SK-N-SH (cell line): Measurements from ENCODE around the gene ATP6V0B.

Experiments
- CTCF ChIP-seq: fragments of 200-600 bp; sonication (generic); IDR thresholded peaks from 2 replicates; pipeline ENCODE4 v1.6.1; 2017; ENCODE audit warnings: antibody characterized with exemption, mild to moderate bottlenecking, moderate library complexity
- POLR2AphosphoS5 ChIP-seq: IDR thresholded peaks from 2 replicates; pipeline ENCODE4 v1.6.1; 2012; ENCODE audit warnings: low read depth, low read length
- TF ChIP-seq, protein P1 (sequence below): IDR thresholded peaks from 2 replicates; pipeline ENCODE4 v1.4.0; 2012; ENCODE audit warnings: low read depth

- TF ChIP-seq, protein P1, sequence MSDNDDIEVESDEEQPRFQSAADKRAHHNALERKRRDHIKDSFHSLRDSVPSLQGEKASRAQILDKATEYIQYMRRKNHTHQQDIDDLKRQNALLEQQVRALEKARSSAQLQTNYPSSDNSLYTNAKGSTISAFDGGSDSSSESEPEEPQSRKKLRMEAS: no peak
- TF ChIP-seq CTCF (no peak), POLR2AphosphoS5 (no peak)
Measured at GRCh38 chr1:44008259-44008658, 33.5 kb downstream of the ATP6V0B start.
